ENCODE results near the gene EHD4.

The EHD4 gene

DNA sequence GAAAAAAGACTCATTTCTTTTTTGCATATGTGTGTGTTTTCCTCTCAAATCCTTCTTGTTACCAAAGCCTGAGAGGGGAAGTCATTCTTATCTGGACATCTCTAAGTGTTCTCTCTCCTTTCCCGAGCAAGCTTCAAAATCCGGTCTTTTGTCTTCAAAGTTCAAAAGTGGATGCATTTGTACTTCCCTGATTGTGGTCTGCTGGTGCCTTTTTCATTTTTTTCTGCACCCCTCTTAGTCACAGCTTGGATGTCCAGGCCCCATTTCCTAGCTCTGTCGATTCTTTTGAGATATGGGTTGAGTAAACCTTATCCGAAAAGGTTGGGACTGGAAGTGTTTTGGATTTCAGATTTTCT lies 34.8 kb downstream of the EHD4 start:
- no peak for TF ChIP-seq FEZF1 (tag by site-specific recombination; IDR thresholded peaks at IDR 0.05)
- TF ChIP-seq, protein P1, sequence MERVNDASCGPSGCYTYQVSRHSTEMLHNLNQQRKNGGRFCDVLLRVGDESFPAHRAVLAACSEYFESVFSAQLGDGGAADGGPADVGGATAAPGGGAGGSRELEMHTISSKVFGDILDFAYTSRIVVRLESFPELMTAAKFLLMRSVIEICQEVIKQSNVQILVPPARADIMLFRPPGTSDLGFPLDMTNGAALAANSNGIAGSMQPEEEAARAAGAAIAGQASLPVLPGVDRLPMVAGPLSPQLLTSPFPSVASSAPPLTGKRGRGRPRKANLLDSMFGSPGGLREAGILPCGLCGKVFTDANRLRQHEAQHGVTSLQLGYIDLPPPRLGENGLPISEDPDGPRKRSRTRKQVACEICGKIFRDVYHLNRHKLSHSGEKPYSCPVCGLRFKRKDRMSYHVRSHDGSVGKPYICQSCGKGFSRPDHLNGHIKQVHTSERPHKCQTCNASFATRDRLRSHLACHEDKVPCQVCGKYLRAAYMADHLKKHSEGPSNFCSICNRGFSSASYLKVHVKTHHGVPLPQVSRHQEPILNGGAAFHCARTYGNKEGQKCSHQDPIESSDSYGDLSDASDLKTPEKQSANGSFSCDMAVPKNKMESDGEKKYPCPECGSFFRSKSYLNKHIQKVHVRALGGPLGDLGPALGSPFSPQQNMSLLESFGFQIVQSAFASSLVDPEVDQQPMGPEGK (tag by site-specific recombination; IDR thresholded peaks at IDR 0.05), result no peak
- no peak for TF ChIP-seq ZNF37A (tag by site-specific recombination; IDR thresholded peaks at IDR 0.05)
- TF ChIP-seq ZFP37 (tag by site-specific recombination; IDR thresholded peaks at IDR 0.05), result no peak
- no peak for TF ChIP-seq RBAK (tag by site-specific recombination; IDR thresholded peaks at IDR 0.05)
- TF ChIP-seq ZNF624 (tag by site-specific recombination; IDR thresholded peaks at IDR 0.05), result no peak
- TF ChIP-seq TRIM28 (IDR thresholded peaks at IDR 0.05; ENCODE audit: borderline replicate concordance, low read length), result no peak
- TF ChIP-seq ZNF621 (tag by site-specific recombination; IDR thresholded peaks at IDR 0.05), result no peak
- TF ChIP-seq ZNF341 (tag by site-specific recombination; IDR thresholded peaks at IDR 0.05; ENCODE audit: low read depth), result no peak
- no peak for TF ChIP-seq BCL11A (tag by site-specific recombination; IDR thresholded peaks at IDR 0.05; ENCODE audit: low read depth)
- no peak for TF ChIP-seq HOXC10 (CRISPR knock-in tag; IDR thresholded peaks at IDR 0.05)
- TF ChIP-seq, protein P2, sequence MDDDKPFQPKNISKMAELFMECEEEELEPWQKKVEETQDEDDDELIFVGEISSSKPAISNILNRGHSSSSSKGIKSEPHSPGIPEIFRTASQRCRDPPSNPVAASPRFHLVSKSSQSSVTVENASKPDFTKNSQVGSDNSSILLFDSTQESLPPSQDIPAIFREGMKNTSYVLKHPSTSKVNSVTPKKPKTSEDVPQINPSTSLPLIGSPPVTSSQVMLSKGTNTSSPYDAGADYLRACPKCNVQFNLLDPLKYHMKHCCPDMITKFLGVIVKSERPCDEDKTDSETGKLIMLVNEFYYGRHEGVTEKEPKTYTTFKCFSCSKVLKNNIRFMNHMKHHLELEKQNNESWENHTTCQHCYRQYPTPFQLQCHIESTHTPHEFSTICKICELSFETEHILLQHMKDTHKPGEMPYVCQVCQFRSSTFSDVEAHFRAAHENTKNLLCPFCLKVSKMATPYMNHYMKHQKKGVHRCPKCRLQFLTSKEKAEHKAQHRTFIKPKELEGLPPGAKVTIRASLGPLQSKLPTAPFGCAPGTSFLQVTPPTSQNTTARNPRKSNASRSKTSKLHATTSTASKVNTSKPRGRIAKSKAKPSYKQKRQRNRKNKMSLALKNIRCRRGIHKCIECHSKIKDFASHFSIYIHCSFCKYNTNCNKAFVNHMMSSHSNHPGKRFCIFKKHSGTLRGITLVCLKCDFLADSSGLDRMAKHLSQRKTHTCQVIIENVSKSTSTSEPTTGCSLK (tag by site-specific recombination; IDR thresholded peaks at IDR 0.05), result no peak
- TF ChIP-seq ZFP41 (tag by site-specific recombination; IDR thresholded peaks at IDR 0.05; ENCODE audit: borderline replicate concordance), result no peak

DNA sequence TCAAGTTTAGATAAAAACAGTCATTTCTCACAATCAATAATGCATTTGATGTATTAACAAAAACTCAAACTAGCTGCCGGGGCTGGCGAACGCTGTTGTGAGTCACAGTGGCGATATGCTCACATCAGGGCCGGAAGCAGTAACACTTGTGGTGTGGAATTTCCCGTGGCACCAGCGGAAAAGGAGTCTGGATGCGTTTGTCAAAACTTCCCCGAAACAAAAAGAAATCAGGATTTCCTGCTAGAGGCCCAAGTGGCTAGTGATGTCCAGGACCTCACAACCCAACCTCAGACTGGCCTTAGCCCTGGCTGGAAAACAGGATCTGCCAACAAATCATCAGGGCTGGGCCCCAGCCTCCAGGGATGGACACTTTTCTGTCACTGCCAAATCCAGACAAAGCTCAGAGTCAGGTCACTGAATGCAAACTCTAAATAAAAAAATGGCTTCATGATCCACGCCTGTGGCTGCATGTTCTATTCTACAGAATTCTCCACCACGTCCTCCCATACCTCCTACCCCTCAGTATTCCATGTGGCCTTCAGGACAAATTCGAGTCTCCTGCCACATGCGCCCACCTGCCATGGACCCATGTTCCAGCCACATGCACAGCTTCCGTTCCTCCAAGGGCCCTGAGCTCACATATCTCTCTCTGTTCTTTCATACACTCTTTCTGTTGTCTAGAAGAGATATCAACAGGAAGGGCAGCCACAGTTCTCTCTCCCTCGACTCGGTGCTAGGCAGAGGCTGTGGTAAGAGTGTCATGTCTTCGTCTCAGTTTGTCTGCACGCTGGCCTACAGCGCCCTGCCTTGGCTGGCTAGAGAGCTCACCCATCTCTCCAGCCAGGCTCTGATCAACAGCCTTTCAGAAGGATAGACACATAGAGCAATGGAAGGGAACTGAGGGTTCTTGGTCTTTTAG lies 35.4 kb downstream of the EHD4 start:
- TF ChIP-seq ZNF404 (tag by site-specific recombination; IDR thresholded peaks at IDR 0.05), result no peak
- no peak for TF ChIP-seq RBAK (tag by site-specific recombination; IDR thresholded peaks at IDR 0.05)
- no peak for TF ChIP-seq ZNF184 (tag by site-specific recombination; IDR thresholded peaks at IDR 0.05)
- ChIA-PET POLR2A (no interaction called here), CTCF (no interaction called here)
- no peak overlapping the region for H3K27ac ChIP-seq (ENCODE audit: extremely low read depth, low read depth, low read length)
- H3K4me1 ChIP-seq (ENCODE audit: control insufficient read depth, insufficient read depth, low read length), result peaks cover 13% of the 10 kb centered on the region
- no peak overlapping the region for H3K4me3 ChIP-seq (ENCODE audit: low read depth, low read length)
- H3K36me3 ChIP-seq (ENCODE audit: control insufficient read depth in 2 of 2, insufficient read depth in 1 of 2, low read length in 2 of 2), result peaks cover 0 to 11% of the 10 kb centered on the region in 2 experiments; a peak in 1 of 3 replicates
- H3K9me3 ChIP-seq (ENCODE audit: control insufficient read depth, insufficient read depth, low read depth, low read length), result no peaks in the 10 kb centered on the region

More for the DNA sequence above, 34.8 kb downstream of the EHD4 start:
- ChIA-PET CTCF (no interaction called here), POLR2A (no interaction called here)
- H3K27ac ChIP-seq (ENCODE audit: extremely low read depth, low read depth, low read length), result no peak overlapping the region
- peaks cover 11% of the 10 kb centered on the region for H3K4me1 ChIP-seq (ENCODE audit: control insufficient read depth, insufficient read depth, low read length)
- no peaks in the 10 kb centered on the region for H3K9me3 ChIP-seq (ENCODE audit: control insufficient read depth, insufficient read depth, low read depth, low read length)
- peaks cover 0 to 11% of the 10 kb centered on the region in 2 experiments; a peak in 1 of 3 replicates for H3K36me3 ChIP-seq (ENCODE audit: control insufficient read depth in 2 of 2, insufficient read depth in 1 of 2, low read length in 2 of 2)
- no peak overlapping the region for H3K4me3 ChIP-seq (ENCODE audit: low read depth, low read length)

DNA sequence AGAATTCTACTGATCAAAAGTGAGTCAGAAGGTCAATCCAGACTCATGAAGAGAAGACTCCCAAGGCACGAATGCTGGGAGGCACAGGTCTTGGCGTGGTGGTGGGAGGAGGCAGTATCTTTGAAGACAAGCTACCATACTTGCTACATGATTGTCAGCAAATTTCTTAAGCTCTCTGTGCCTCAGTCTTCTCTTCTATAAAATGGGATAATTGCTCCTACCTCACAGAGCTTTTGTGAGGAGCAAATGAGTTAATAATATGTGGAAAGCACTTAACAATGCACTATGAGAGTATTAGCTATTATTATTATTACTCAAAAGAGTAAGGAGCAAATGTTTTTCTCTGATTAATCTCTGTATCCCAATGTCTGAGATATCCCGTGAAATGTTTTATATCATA lies 36.2 kb downstream of the EHD4 start:
- H3K4me1 ChIP-seq (ENCODE audit: control insufficient read depth, insufficient read depth, low read length), result peaks cover 13% of the 10 kb centered on the region
- no peak overlapping the region for H3K27ac ChIP-seq (ENCODE audit: extremely low read depth, low read depth, low read length)
- CTCF ChIA-PET, result no interaction called here
- POLR2A ChIA-PET, result interaction anchor here (1.6 kb wide), 1 partner anchor 36 kb away, joined by 3 read pairs; the partner anchor contains the start of gene EHD4
- H3K9me3 ChIP-seq (ENCODE audit: control insufficient read depth, insufficient read depth, low read depth, low read length), result no peaks in the 10 kb centered on the region
- H3K36me3 ChIP-seq (ENCODE audit: control insufficient read depth in 2 of 2, insufficient read depth in 1 of 2, low read length in 2 of 2), result peaks cover 0 to 7% of the 10 kb centered on the region in 2 experiments; a peak in 1 of 3 replicates
- TF ChIP-seq ZNF610 (tag by site-specific recombination; IDR thresholded peaks at IDR 0.05; ENCODE audit: borderline replicate concordance) (no peak), ZBTB7A (tag by site-specific recombination; IDR thresholded peaks at IDR 0.05; ENCODE audit: low read depth) (no peak), ZNF596 (tag by site-specific recombination; IDR thresholded peaks at IDR 0.05) (no peak), ZNF19 (tag by site-specific recombination; IDR thresholded peaks at IDR 0.05; ENCODE audit: low read depth) (no peak), ZNF24 (tag by site-specific recombination; IDR thresholded peaks at IDR 0.05) (no peak), ZNF548 (tag by site-specific recombination; IDR thresholded peaks at IDR 0.05) (no peak), ZFHX2 (tag by site-specific recombination; conservative IDR thresholded peaks at IDR 0.05) (no peak), ZNF184 (tag by site-specific recombination; IDR thresholded peaks at IDR 0.05) (no peak), ZNF140 (tag by site-specific recombination; IDR thresholded peaks at IDR 0.05) (no peak), ZIC2 (tag by site-specific recombination; IDR thresholded peaks at IDR 0.05) (no peak)
- TF ChIP-seq, protein P3, sequence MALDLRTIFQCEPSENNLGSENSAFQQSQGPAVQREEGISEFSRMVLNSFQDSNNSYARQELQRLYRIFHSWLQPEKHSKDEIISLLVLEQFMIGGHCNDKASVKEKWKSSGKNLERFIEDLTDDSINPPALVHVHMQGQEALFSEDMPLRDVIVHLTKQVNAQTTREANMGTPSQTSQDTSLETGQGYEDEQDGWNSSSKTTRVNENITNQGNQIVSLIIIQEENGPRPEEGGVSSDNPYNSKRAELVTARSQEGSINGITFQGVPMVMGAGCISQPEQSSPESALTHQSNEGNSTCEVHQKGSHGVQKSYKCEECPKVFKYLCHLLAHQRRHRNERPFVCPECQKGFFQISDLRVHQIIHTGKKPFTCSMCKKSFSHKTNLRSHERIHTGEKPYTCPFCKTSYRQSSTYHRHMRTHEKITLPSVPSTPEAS (tag by site-specific recombination; IDR thresholded peaks at IDR 0.05), result no peak
- no peak overlapping the region for H3K4me3 ChIP-seq (ENCODE audit: low read depth, low read length)

All from HEK293 (cell line).